GM21447 (cell line): ENCODE measurements around the gene DOCK4.
A peak's percentile ranks its signal among the peaks of the same experiment; 100 is the strongest.

Source experiments
- ATAC-seq: cut with Tn5 transposase; IDR thresholded peaks from one replicate; pipeline ENCODE4 v1.9.1; 2021; ENCODE audit not compliant: unreplicated experiment

DOCK4 gene

GRCh38 chr7:111784296-111784695 is 421.9 kb downstream of the DOCK4 start:
- no peak for ATAC-seq

DNA sequence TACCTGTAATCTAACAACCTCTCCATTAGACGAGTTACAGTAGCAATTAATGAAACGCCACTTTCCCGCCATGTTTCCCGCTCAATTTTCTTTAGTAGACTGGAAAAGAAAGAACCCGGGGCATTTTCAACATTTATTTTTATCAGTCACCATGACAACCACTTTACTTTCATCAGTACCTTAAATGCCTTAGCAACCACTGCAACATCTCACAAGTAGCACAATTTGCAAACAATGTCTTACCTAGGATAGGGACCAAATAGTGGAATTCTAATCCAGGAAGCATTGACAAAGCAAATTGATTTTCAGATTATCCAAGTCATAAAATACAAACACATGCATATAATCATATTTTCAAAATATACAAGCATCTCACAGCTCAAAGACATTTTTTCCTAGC is 422.3 kb downstream of the DOCK4 start:
- ATAC-seq: no peak

DNA sequence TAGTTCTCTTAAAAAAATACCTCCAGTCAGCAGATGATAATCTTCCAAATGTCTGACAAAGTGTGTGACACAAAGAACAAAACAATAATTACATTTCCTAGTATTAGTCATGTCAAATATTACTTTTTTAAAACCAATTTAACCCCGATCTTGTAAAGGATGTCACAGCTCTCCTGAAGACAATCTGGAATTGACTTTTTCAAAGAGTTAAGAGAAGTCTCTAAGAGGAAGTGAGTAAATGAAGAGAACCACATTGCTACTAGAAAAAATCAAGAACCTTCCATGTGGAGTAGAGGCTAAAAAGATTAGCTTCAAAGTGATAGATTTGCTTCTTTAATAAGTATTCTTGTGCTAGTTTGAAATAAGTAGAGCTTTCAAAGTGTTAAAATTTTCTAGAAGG is 425.7 kb downstream of the DOCK4 start:
- no peak for ATAC-seq

DNA sequence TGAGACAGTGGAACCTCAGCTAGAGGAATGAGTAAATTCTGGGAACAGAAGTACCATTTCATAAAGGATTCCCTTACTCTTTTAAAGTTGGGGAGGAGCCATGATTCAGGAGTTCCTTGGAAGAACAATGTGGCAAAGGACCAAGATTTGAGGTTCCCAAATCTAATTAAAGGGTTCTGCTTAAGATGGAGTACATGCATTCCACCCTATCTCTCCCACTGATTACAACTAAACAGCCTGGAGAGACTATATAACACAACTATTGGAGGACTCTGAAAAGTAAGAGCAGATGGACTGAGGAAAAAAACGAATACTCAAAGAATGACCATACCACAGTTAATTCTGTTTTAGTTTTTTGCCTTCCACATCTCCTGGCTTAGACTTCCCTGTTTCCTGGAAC is 431.0 kb downstream of the DOCK4 start:
- no peak for ATAC-seq

GRCh38 chr7:111772716-111773115 is 433.5 kb downstream of the DOCK4 start:
- ATAC-seq: no peak

- ATAC-seq: no peak
These were observed 434.6 kb downstream of the DOCK4 start for GRCh38 chr7:111771638-111772037.

GRCh38 chr7:111770116-111770515 is 436.1 kb downstream of the DOCK4 start:
- no peak for ATAC-seq

- ATAC-seq: no peak
These were observed 440.2 kb downstream of the DOCK4 start for GRCh38 chr7:111765751-111766643.

- ATAC-seq: no peak
These were observed 442.9 kb downstream of the DOCK4 start for GRCh38 chr7:111763221-111763801.

- ATAC-seq: no peak
These were observed 443.4 kb downstream of the DOCK4 start for GRCh38 chr7:111762799-111763198.

- ATAC-seq: no peak
These were observed 444.0 kb downstream of the DOCK4 start for GRCh38 chr7:111762211-111762610.

- ATAC-seq: no peak
These were observed 446.2 kb downstream of the DOCK4 start for GRCh38 chr7:111760043-111760442.

GRCh38 chr7:111758332-111758731 is 447.9 kb downstream of the DOCK4 start:
- ATAC-seq: no peak

- no peak for ATAC-seq
These were observed 449.5 kb downstream of the DOCK4 start for GRCh38 chr7:111756687-111757178.

DNA sequence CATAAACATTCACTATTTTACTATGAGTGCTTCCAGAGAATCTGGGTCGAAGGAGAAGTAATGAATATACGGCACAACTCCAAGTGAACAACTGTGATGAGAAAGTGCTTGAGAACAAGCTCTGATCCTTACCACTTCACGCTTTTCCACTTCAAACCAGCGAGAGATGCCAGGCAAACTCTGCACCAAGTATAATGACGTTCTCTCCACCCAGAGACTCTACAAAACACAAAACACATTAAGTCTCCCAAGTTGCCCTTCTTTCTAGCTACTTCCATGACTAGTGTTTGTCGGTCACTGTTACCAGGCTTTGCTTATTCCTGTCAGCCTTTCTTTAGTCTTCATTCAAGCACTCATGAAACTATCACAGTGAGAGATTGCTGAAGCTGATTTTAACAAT is 450.8 kb downstream of the DOCK4 start:
- ATAC-seq: no peak

DNA sequence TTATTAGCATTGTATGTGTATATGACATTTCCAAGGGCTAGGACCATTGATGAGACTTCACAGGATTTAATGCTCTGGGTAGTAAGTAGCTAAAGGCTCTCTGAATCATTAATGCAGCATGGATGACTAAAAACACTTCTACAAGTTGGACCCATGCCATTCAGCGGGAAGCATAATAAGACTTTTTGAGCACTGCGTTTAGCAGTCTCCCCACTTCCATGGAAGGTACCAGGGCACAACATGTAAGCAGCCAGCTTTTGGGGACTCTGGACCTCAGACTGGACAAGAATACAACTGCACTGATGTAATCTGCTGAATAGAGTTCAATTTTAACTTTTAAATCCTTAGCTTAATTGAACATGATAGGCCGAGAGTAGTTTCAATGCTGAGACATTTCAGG is 452.2 kb downstream of the DOCK4 start:
- no peak for ATAC-seq

DNA sequence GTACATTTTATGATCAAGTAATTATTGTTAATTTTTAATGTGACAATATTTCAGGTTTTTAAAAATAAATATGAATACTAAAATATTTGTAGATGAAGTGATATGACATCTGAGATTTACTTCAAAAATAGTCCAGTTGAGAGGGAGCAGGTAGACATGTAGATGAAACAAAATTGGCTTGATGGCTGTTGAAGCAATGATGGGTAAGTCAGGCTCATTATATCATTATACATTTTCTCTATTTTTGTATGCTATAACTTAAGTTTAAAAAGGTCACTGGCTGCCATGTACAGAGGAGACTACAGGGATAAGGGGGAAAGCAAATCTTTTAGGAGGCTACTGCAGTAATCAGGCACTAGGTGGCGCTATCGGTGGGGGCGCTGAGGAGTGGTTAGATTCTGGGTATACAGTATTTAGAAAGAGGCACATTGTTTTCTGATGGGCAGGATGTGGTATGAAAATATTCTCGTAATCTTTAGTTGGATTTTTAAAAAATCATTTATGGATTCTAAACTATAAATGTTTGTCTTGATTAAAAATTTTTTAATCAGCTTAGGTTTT is 454.1 kb downstream of the DOCK4 start:
- peak; percentile 97 for ATAC-seq

- ATAC-seq: no peak
These were observed 455.3 kb downstream of the DOCK4 start for GRCh38 chr7:111750878-111751277.

DNA sequence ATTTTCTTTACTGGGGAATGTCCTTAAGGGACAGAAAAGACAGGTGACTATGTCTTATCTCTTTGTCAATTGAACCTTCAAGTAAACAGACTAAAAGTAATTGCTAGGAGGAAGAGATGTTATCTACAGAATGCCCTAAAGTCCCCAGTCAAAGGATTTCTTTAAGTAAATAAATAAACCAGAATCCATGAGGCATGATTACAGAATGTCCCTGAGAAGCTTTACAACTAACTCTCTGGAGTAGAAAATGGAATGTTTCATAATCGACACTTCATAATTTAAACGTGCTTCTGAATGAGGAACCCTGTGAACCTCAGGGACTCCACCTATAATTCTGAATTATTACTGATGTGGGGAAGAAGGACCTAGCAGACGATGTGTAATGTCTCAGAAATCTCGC is 456.0 kb downstream of the DOCK4 start:
- ATAC-seq: no peak

- no peak for ATAC-seq
These were observed 456.6 kb downstream of the DOCK4 start for GRCh38 chr7:111749625-111750024.

DNA sequence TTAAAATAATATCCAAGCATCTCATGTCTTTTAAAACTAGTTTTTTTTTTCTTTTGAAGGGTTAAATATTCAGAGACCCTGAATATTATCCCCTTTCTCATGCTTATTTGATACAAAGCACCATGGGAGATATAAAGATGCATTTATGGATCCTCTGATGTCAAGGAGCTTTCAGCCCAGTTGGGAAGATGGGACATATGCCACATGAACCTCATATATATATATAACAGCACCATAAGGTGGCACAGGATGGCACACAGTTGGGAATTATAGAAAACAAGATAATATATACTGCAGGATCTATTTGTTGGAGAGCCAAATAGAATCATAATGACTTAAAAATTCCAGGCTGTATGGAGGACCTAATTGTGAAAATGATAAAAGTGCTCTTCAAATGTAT is 458.5 kb downstream of the DOCK4 start:
- no peak for ATAC-seq

DNA sequence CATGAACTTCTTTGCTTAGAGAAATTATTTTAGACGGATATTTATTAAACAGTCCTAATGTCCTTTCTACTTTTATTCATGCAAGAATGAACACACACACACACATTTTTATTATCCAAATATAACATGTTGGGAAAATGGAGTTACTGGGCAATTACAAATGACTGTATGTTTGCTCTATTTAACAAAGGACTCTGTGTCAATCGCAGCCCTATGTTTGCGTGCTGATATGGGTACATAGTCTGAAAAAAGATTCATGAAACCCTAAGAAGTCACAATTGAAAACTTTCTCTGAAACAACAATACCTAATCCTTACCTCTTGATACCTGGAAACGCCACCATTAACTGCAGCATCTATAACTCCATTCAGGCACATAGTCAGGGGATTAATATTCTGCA is 459.2 kb downstream of the DOCK4 start:
- no peak for ATAC-seq
